K562 (cell line): Measurements from ENCODE around the gene CPNE1. TPM values are rescaled to one million over a fixed set of nuclear protein-coding genes. Genes with fewer than 3 reads are reported as not detected.

Experiments
- ATAC-seq: fragments of 200-7000 bp; cut with Tn5 transposase; 3 replicates; pipeline ENCODE4 v1.9.1; 2020; ENCODE audit warnings: moderate library complexity
- BruUV-seq: library from RNA; stranded (reverse); fragments of 400-500 nt; replicated peaks from 2 replicates; lab custom pipeline; 2021; lab: Mats Ljungman, UMichigan
- CTCF ChIA-PET: fragments of 300-600 bp; formaldehyde crosslinking; extraction: SDS; loops from one replicate; lab custom pipeline; 2021; ENCODE audit warnings: low intra/inter-chr PET ratio; lab: Yijun Ruan, JAX
- POLR2A ChIA-PET: fragments of 300-600, 350-650 bp; sonication (Branson Sonifier 250); formaldehyde crosslinking; extraction: SDS; loops from one replicate; lab custom pipeline; 2021; ENCODE audit warnings: antibody characterized with exemption, inconsistent platforms; lab: Yijun Ruan, JAX
- DNase-seq, 4 experiments: peaks; one replicate each; pipeline versions ENCODE4 v3.0.0 to v3.0.0-alpha.2; 2011 to 2018; ENCODE audit warnings: low spot score in 3 of 4, mixed read lengths in 3 of 4; ENCODE audit errors: extremely low read depth in 1 of 4
- FAIRE-seq: peaks from 2 replicates; lab custom pipeline; 2011; peaks lifted over from hg19 to GRCh38; lab: Jason Lieb, UNC
- H2AFZ ChIP-seq: 2 replicates; pipeline ENCODE4 v1.6.0; 2011; ENCODE audit warnings: low read depth, low read length, control low read depth, inconsistent platforms
- H3K27ac ChIP-seq: fragments of 200-600 bp; 3 replicates; pipeline ENCODE4 v1.8.0; 2011; ENCODE audit warnings: low read depth, mild to moderate bottlenecking, control low read depth, inconsistent platforms, low read length, moderate library complexity, mixed read lengths; ENCODE audit errors: extremely low read depth
- H3K27me3 ChIP-seq, 2 experiments: fragments of 300-600 bp in 1 of 2; 2 replicates in 1 of 2; 3 replicates in 1 of 2; pipeline versions ENCODE4 v1.6.0 to v1.8.0; 2011; ENCODE audit warnings: inconsistent platforms in 2 of 2, low read length in 2 of 2, mild to moderate bottlenecking in 1 of 2, mixed read lengths in 1 of 2, moderate library complexity in 1 of 2; ENCODE audit not compliant: control insufficient read depth in 2 of 2, insufficient read depth in 2 of 2
- H3K36me3 ChIP-seq: fragments of 300-600 bp; 3 replicates; pipeline ENCODE4 v1.8.0; 2011; ENCODE audit warnings: mild to moderate bottlenecking, low read length, inconsistent platforms; ENCODE audit not compliant: control insufficient read depth, insufficient read depth
- H3K4me1 ChIP-seq, 2 experiments: fragments of 200-600 bp in 1 of 2; replicated peaks in 1 of 2; 2 replicates in 1 of 2; 3 replicates in 1 of 2; pipeline versions ENCODE4 v1.5.1 to v1.8.0; 2011; ENCODE audit warnings: inconsistent platforms in 2 of 2, low read length in 2 of 2, mild to moderate bottlenecking in 1 of 2, mixed read lengths in 1 of 2, moderate library complexity in 1 of 2; ENCODE audit not compliant: control insufficient read depth in 2 of 2, insufficient read depth in 2 of 2
- H3K4me2 ChIP-seq: 2 replicates; pipeline ENCODE4 v1.6.1; 2011; ENCODE audit warnings: low read length, control low read depth, inconsistent platforms, mixed read lengths; ENCODE audit not compliant: insufficient read depth
- H3K4me3 ChIP-seq: fragments of 200-600 bp; sonication (generic), shearing (Covaris generic); 2 replicates; pipeline ENCODE4 v1.5.1; 2016; ENCODE audit warnings: control low read depth, inconsistent platforms
- H3K79me2 ChIP-seq: fragments of 200-600 bp; 3 replicates; pipeline ENCODE4 v1.8.0; 2011; ENCODE audit warnings: low read length, inconsistent platforms; ENCODE audit not compliant: control insufficient read depth, insufficient read depth
- H3K9ac ChIP-seq, 2 experiments: 2 replicates each; pipeline versions ENCODE4 v1.6.0 to v1.6.1; 2011; ENCODE audit warnings: low read depth in 2 of 2, low read length in 2 of 2, control low read depth in 1 of 2, inconsistent platforms in 1 of 2, mild to moderate bottlenecking in 1 of 2, mixed read lengths in 1 of 2; ENCODE audit not compliant: insufficient read depth in 1 of 2
- H3K9me1 ChIP-seq: one replicate; pipeline ENCODE4 v1.6.0; 2011; ENCODE audit warnings: inconsistent platforms, mild to moderate bottlenecking, low read length, moderate library complexity; ENCODE audit not compliant: control insufficient read depth, insufficient read depth
- H3K9me3 ChIP-seq: replicated peaks from 2 replicates; pipeline ENCODE4 v1.5.1; 2011; ENCODE audit warnings: low read depth, low read length, inconsistent platforms; ENCODE audit not compliant: control insufficient read depth, insufficient read depth
- H4K20me1 ChIP-seq: replicated peaks from 2 replicates; pipeline ENCODE4 v1.6.1; 2011; ENCODE audit warnings: low read length, inconsistent platforms, mixed read lengths; ENCODE audit not compliant: control insufficient read depth, insufficient read depth
- BMI1 ChIP-seq: fragments of 150-350 bp; IDR thresholded peaks from 2 replicates; pipeline ENCODE4 v1.6.1; 2014; ENCODE audit warnings: low read length
- BRCA1 ChIP-seq, 2 experiments: fragments of 450-650 bp in 1 of 2; sonication (generic) in 1 of 2; formaldehyde crosslinking in 1 of 2; IDR thresholded peaks; 2 replicates each; pipeline versions ENCODE4 v1.5.0 to v1.6.1; 2017 to 2020; ENCODE audit warnings: mild to moderate bottlenecking in 1 of 2, missing genetic modification reagents in 1 of 2
- CTBP1 ChIP-seq: fragments of 450-650 bp; IDR thresholded peaks from 2 replicates; pipeline ENCODE4 v1.6.1; 2016; ENCODE audit warnings: borderline replicate concordance
- ERF ChIP-seq: fragments of 450-650 bp; formaldehyde crosslinking; IDR thresholded peaks from 2 replicates; pipeline ENCODE4 v1.4.0; 2020; ENCODE audit warnings: mild to moderate bottlenecking, mixed read lengths
- ETS2 ChIP-seq: IDR thresholded peaks from 2 replicates; pipeline ENCODE4 v1.6.1; 2016; ENCODE audit warnings: borderline replicate concordance, missing genetic modification characterization, mild to moderate bottlenecking, moderate library complexity, missing compliant biosample characterization; ENCODE audit not compliant: poor library complexity, severe bottlenecking
- GATAD2A ChIP-seq: fragments of 450-650 bp; IDR thresholded peaks from 2 replicates; pipeline ENCODE4 v1.6.1; 2017
- HDAC3 ChIP-seq: fragments of 450-650 bp; IDR thresholded peaks from 2 replicates; pipeline ENCODE4 v1.6.1; 2018; ENCODE audit warnings: borderline replicate concordance, mild to moderate bottlenecking, moderate library complexity; ENCODE audit not compliant: partially characterized antibody
- MEF2A ChIP-seq: IDR thresholded peaks from 2 replicates; pipeline ENCODE4 v1.6.1; 2011; ENCODE audit warnings: low read depth, mild to moderate bottlenecking, low read length, moderate library complexity; ENCODE audit not compliant: control insufficient read depth
- MEF2D ChIP-seq: conservative IDR thresholded peaks from 2 replicates; pipeline ENCODE4 v1.6.1; 2016; ENCODE audit warnings: low read depth, missing genetic modification characterization, missing compliant biosample characterization
- PTTG1 ChIP-seq: fragments of 450-650 bp; IDR thresholded peaks from 2 replicates; pipeline ENCODE4 v1.6.1; 2016; ENCODE audit warnings: low read depth, mild to moderate bottlenecking, missing genetic modification characterization, missing compliant biosample characterization
- RBM22 ChIP-seq: fragments of 200-400 bp; formaldehyde crosslinking; IDR thresholded peaks from 2 replicates; pipeline ENCODE4 v1.6.1; 2018; ENCODE audit warnings: low read length, low read depth; ENCODE audit not compliant: poor library complexity, severe bottlenecking
- RHOXF2B ChIP-seq: fragments of 250-450 bp; sonication (Bioruptor Pico); conservative IDR thresholded peaks from 2 replicates; pipeline ENCODE4 v1.5.1; 2021
- RUNX1 ChIP-seq: sonication (generic); IDR thresholded peaks from 2 replicates; pipeline ENCODE4 v1.6.1; 2016; ENCODE audit warnings: antibody characterized with exemption, low read depth
- ZBTB8A ChIP-seq: fragments of 450-650 bp; IDR thresholded peaks from 2 replicates; pipeline ENCODE4 v1.6.1; 2018; ENCODE audit warnings: mild to moderate bottlenecking, moderate library complexity; ENCODE audit not compliant: partially characterized antibody
- ZFP36 ChIP-seq: fragments of 150-350 bp; IDR thresholded peaks from 2 replicates; pipeline ENCODE4 v1.6.1; 2018; ENCODE audit warnings: low read length, low read depth; ENCODE audit not compliant: partially characterized antibody
- ZNF316 ChIP-seq: fragments of 450-650 bp; IDR thresholded peaks from 2 replicates; pipeline ENCODE4 v1.6.1; 2016
- ZNF354B ChIP-seq: fragments of 250-450 bp; sonication (Bioruptor Pico); IDR thresholded peaks from 2 replicates; pipeline ENCODE4 v1.4.0; 2020
- ZNF561 ChIP-seq: fragments of 450-650 bp; formaldehyde crosslinking; conservative IDR thresholded peaks from 2 replicates; pipeline ENCODE4 v1.4.0; 2020; ENCODE audit warnings: mild to moderate bottlenecking, moderate library complexity
- WGBS: fragments of 100-300 bp; shearing (Covaris generic); methylation state at CpG from one replicate; pipeline ENCODE4 v1.1.6; 2016; ENCODE audit warnings: low coverage, mixed read lengths; ENCODE audit not compliant: insufficient coverage; ENCODE audit errors: missing lambda C conversion rate; 5-methylcytosine and 5-hydroxymethylcytosine counted together
- in situ Hi-C: fragments of 300-500 bp; cut with MboI; formaldehyde crosslinking; loops from 4 replicates; pipeline ENCODE4 v1.15.0; 2018; ENCODE audit warnings: inconsistent platforms, mixed read lengths
- intact Hi-C: fragments of 100-400 bp; cut with micrococcal nuclease; formaldehyde crosslinking; loops from 2 replicates; pipeline ENCODE4 v1.14.2; 2022
- polyA plus RNA-seq, 8 experiments: library from polyadenylated mRNA; depleted of rRNA in 4 of 8; stranded (reverse) in 5 of 8; unstranded in 3 of 8; fragments of >200 nt; fragmentation: Nextera tagmentation in 2 of 8; fragmentation: Illumina TruSeq in 1 of 8; extraction: Ambion mirVana in 2 of 8; extraction: Trizol in 1 of 8; gene quantifications; 2 replicates each; pipeline versions ENCODE4 v1.2.1 to v1.2.3, GENCODE V29; 2011 to 2014; ENCODE audit warnings: inconsistent platforms in 1 of 8, missing spikeins in 1 of 8
- total RNA-seq, 7 experiments: library from RNA; depleted of rRNA in 6 of 7; stranded (reverse); fragments of >200 nt in 6 of 7; fragmentation: Illumina TruSeq in 2 of 7; extraction: Trizol in 2 of 7; gene quantifications; 2 replicates each; pipeline versions ENCODE4 v1.2.1 to v1.2.3, GENCODE V29; 2011 to 2021; ENCODE audit warnings: low replicate concordance in 1 of 7
- TF ChIP-seq, protein P1 (sequence below): fragments of 150-350 bp; conservative IDR thresholded peaks from 2 replicates; pipeline ENCODE4 v1.6.1; 2014; ENCODE audit warnings: low read length
- TF ChIP-seq, protein P2 (sequence below): fragments of 450-650 bp; formaldehyde crosslinking; conservative IDR thresholded peaks from 2 replicates; pipeline ENCODE4 v1.4.0; 2022; ENCODE audit warnings: mild to moderate bottlenecking, missing genetic modification characterization

Gene CPNE1
- total and polyA plus RNA-seq, 9 of the 15 experiments (the other 6 are each of a cell fraction or from before 2014, with no cell fraction given): 42.1 to 102 (median 56.0) TPM

DNA sequence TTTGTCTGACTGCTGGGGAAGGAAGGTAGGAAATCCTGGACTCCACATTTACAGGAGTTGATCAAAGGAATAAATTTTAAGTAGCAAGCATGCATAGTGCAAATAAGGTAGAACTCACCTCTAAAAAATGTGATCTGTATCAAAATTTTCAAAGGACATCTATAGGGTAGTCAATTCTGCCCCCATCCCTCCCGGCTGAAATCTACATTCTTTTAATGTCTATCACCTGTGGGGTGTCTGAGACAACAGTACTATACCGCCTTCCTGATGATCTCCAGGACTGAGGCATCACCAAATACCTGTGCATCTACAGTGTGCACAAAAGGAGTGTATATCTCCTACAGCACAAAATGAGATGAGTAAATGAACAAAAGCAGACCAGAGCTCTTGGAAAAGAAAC lies 19.9 kb downstream of the CPNE1 start:
- POLR2A ChIA-PET: no interaction called here
- no peak overlapping the region for H2AFZ ChIP-seq
- H3K9me1 ChIP-seq: no peaks in the 10 kb centered on the region
- in situ Hi-C loops (no loop called here), intact Hi-C loops (no loop called here)
- no TSS peak for BruUV-seq
- FAIRE-seq (no peak), ATAC-seq (no peak), DNase-seq (no peak)
- no peak overlapping the region for H3K4me3 ChIP-seq
- peaks cover 5% of the 10 kb centered on the region for H4K20me1 ChIP-seq
- no peak overlapping the region for H3K27ac ChIP-seq
- CTCF ChIA-PET: no interaction called here
- peaks cover 16% of the 10 kb centered on the region; the same call in 1 of the 3 replicates for H3K36me3 ChIP-seq
- TF ChIP-seq ERF (CRISPR knock-in tag) (no peak), ZNF561 (CRISPR knock-in tag) (no peak), ZBTB8A (no peak), BMI1 (no peak), PTTG1 (no peak), RBM22 (no peak), ZFP36 (no peak), RUNX1 (no peak), RHOXF2B (CRISPR knock-in tag) (no peak), ZNF316 (no peak), HDAC3 (no peak), ZNF354B (CRISPR knock-in tag) (no peak), CTBP1 (no peak), BRCA1 (IDR thresholded peaks at IDR 0.05) (no peak), BRCA1 (CRISPR knock-in tag; IDR thresholded peaks at IDR 0.05) (no peak), ETS2 (tag) (no peak), MEF2D (tag) (no peak), MEF2A (no peak), GATAD2A (no peak)
- TF ChIP-seq, protein P1, sequence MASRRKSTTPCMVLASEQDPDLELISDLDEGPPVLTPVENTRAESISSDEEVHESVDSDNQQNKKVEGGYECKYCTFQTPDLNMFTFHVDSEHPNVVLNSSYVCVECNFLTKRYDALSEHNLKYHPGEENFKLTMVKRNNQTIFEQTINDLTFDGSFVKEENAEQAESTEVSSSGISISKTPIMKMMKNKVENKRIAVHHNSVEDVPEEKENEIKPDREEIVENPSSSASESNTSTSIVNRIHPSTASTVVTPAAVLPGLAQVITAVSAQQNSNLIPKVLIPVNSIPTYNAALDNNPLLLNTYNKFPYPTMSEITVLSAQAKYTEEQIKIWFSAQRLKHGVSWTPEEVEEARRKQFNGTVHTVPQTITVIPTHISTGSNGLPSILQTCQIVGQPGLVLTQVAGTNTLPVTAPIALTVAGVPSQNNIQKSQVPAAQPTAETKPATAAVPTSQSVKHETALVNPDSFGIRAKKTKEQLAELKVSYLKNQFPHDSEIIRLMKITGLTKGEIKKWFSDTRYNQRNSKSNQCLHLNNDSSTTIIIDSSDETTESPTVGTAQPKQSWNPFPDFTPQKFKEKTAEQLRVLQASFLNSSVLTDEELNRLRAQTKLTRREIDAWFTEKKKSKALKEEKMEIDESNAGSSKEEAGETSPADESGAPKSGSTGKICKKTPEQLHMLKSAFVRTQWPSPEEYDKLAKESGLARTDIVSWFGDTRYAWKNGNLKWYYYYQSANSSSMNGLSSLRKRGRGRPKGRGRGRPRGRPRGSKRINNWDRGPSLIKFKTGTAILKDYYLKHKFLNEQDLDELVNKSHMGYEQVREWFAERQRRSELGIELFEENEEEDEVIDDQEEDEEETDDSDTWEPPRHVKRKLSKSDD: no peak
- TF ChIP-seq, protein P2, sequence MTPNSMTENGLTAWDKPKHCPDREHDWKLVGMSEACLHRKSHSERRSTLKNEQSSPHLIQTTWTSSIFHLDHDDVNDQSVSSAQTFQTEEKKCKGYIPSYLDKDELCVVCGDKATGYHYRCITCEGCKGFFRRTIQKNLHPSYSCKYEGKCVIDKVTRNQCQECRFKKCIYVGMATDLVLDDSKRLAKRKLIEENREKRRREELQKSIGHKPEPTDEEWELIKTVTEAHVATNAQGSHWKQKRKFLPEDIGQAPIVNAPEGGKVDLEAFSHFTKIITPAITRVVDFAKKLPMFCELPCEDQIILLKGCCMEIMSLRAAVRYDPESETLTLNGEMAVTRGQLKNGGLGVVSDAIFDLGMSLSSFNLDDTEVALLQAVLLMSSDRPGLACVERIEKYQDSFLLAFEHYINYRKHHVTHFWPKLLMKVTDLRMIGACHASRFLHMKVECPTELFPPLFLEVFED: no peak
- H3K4me2 ChIP-seq: no peak overlapping the region
- H3K79me2 ChIP-seq: peaks cover 54% of the 10 kb centered on the region
- no peaks in the 10 kb centered on the region for H3K27me3 ChIP-seq
- WGBS: 79% methylated on average over 2 of the region's 2 CpGs
- H3K9ac ChIP-seq: no peak overlapping the region
- peaks cover 0 to 2% of the 10 kb centered on the region in 2 experiments; a peak in 1 of 5 replicates for H3K4me1 ChIP-seq
- H3K9me3 ChIP-seq: no peaks in the 10 kb centered on the region
